Gastroesophageal sphincter (tissue), 4 donors: ENCODE measurements around the gene FAM83G. TPM values are rescaled to one million over a fixed set of nuclear protein-coding genes. Genes with fewer than 3 reads are reported as not detected.

Source experiments
- ATAC-seq: fragments of 150-250 bp; one replicate; pipeline ENCODE4 v1.9.1; 2016; ENCODE audit warnings: mild to moderate bottlenecking, moderate library complexity
- H3K27ac ChIP-seq, 4 donors: fragments of 200-600 bp; sonication (generic) in 3 of 4; 1 replicate in 3 of 4; 2 replicates in 1 of 4; pipeline ENCODE4 v1.5.1; 2016 to 2019
- H3K27me3 ChIP-seq: fragments of 200-600 bp; sonication (generic); one replicate; pipeline ENCODE4 v1.5.1; 2019
- H3K36me3 ChIP-seq, 2 donors: fragments of 200-600 bp; sonication (generic); one replicate each; pipeline ENCODE4 v1.5.1; 2019; ENCODE audit warnings: control low read depth in 1 of 2
- H3K4me1 ChIP-seq, 3 donors: fragments of 200-600 bp; sonication (generic); 1 replicate in 2 of 3; 2 replicates in 1 of 3; pipeline ENCODE4 v1.5.1; 2016 to 2019; ENCODE audit warnings: control low read depth in 2 of 3
- H3K4me3 ChIP-seq, 2 donors: fragments of 200-600 bp; sonication (generic); one replicate each; pipeline ENCODE4 v1.5.1; 2019; ENCODE audit warnings: mild to moderate bottlenecking in 1 of 2, moderate library complexity in 1 of 2
- H3K9me3 ChIP-seq, 3 donors: fragments of 200-600 bp; sonication (generic); one replicate each; pipeline ENCODE4 v1.5.1; 2017 to 2019; ENCODE audit warnings: control low read depth in 2 of 3
- EP300 ChIP-seq: sonication (generic); formaldehyde crosslinking; IDR thresholded peaks from one replicate; pipeline ENCODE4 v1.6.1; 2017; ENCODE audit warnings: antibody characterized with exemption, mild to moderate bottlenecking
- POLR2A ChIP-seq, 2 donors: fragments of 450-650 bp; IDR thresholded peaks; one replicate each; pipeline ENCODE4 v1.6.1; 2017; ENCODE audit warnings: antibody characterized with exemption in 2 of 2, mild to moderate bottlenecking in 2 of 2, moderate library complexity in 1 of 2
- POLR2AphosphoS5 ChIP-seq: sonication (generic); formaldehyde crosslinking; IDR thresholded peaks from one replicate; pipeline ENCODE4 v1.6.1; 2017; ENCODE audit warnings: antibody characterized with exemption
- WGBS, 2 donors: methylation state at CpG; one replicate each; pipeline ENCODE4 v1.1.5; 2018; ENCODE audit warnings: low coverage in 1 of 2; 5-methylcytosine and 5-hydroxymethylcytosine counted together
- total RNA-seq, 4 donors: library from RNA; depleted of rRNA; stranded (reverse); fragments of >200 nt; gene quantifications; one replicate each; pipeline ENCODE4 v1.1.0, GENCODE V29; 2016
- TF ChIP-seq, protein P1 (sequence below), 4 experiments: fragments of 200-600 bp in 2 of 4; fragments of 450-650 bp in 2 of 4; sonication (generic) in 1 of 4; IDR thresholded peaks; one replicate each; pipeline ENCODE4 v1.5.1; 2017 to 2019; ENCODE audit warnings: antibody characterized with exemption in 4 of 4, mild to moderate bottlenecking in 2 of 4, moderate library complexity in 2 of 4

Gene FAM83G
- total RNA-seq, 4 donors from 2014 or later = 6.7 to 17.9 (median 11.7) TPM

DNA sequence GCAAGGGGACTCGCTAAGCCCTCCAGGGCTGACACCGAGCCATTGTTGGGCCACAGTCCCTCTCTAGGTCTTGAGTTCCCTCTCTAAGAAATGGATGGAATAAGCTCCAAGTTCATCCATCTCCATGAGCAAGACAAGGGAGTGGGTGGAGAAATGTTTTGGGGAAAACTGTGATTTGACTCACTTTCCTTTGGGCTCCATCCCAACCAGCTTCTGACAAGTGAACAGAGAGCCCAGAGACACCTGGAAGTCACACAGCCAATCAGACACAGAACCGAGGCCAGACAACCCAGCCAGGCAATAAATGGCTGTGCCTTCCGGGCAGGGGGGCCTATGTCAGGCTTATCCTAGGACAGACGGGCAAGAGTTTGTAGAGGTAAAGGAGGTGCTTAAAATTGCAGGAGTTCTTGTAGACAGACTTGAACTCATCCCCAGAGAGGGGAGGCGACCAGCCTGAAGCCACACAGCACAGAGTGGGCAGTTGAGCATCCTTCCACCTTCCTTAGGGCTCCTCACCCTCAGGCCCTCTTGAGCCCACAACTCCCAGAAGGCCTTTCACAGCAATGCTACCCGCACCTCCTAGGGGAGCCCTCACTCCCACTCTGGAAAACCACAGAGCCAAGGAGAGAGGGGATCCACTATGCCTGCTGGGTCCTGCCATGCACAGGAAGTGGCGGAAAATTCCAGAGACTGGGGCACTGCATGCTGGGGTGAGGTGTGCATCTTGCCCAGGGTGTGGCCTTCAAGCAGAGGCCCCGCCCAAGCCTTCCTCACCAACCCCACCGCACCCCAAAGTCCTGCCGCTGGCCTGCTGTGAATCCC lies 9.5 kb upstream of the FAM83G start:
- TF ChIP-seq EP300 = no peak
- TF ChIP-seq POLR2AphosphoS5 = no peak
- no peak for TF ChIP-seq POLR2A (IDR thresholded peaks at IDR 0.05)
- TF ChIP-seq, protein P1, sequence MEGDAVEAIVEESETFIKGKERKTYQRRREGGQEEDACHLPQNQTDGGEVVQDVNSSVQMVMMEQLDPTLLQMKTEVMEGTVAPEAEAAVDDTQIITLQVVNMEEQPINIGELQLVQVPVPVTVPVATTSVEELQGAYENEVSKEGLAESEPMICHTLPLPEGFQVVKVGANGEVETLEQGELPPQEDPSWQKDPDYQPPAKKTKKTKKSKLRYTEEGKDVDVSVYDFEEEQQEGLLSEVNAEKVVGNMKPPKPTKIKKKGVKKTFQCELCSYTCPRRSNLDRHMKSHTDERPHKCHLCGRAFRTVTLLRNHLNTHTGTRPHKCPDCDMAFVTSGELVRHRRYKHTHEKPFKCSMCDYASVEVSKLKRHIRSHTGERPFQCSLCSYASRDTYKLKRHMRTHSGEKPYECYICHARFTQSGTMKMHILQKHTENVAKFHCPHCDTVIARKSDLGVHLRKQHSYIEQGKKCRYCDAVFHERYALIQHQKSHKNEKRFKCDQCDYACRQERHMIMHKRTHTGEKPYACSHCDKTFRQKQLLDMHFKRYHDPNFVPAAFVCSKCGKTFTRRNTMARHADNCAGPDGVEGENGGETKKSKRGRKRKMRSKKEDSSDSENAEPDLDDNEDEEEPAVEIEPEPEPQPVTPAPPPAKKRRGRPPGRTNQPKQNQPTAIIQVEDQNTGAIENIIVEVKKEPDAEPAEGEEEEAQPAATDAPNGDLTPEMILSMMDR (IDR thresholded peaks at IDR 0.05) = no peak
- no peak for ATAC-seq
- Histone ChIP-seq H3K4me3 (no peak overlapping the region), H3K36me3 (no peaks in the 10 kb centered on the region), H3K27ac (no peak overlapping the region), H3K4me1 (no peaks in the 10 kb centered on the region), H3K27me3 (peaks cover 10% of the 10 kb centered on the region), H3K9me3 (no peaks in the 10 kb centered on the region)
- WGBS, 2 donors = 100% methylated on average over 2 of the region's 11 CpGs

DNA sequence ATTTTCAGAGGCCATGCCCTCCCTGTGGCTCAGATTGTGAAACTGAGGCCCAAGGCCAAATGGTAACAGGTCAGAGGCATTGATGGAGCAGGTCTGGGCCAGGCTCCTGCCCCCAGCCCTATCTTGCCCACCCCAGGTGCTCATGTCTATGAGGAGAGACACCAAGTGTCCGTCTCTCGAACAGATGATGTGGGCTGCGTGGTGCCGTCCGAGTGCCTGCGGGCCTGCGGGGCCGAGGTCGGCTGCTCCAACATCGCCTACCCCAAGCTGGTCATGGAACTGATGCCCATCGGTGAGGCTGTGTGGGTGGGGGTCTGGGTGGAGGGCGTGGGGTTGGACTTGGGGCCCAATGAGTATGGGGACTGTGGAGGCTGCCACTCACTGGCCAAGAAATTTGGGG lies 8.7 kb upstream of the FAM83G start:
- ATAC-seq = no peak
- no peaks in the 10 kb centered on the region for H3K9me3 ChIP-seq
- H3K27ac ChIP-seq = no peak overlapping the region
- H3K4me1 ChIP-seq = no peaks in the 10 kb centered on the region
- H3K36me3 ChIP-seq = no peaks in the 10 kb centered on the region
- H3K4me3 ChIP-seq = no peak overlapping the region
- 94% methylated on average over 9 of the region's 12 CpGs; no CpG with 5 or more reads in 1 of the 2 donors for WGBS, 2 donors
- TF ChIP-seq, protein P1 (IDR thresholded peaks at IDR 0.05) = no peak
- TF ChIP-seq POLR2A (IDR thresholded peaks at IDR 0.05) (no peak), POLR2AphosphoS5 (no peak), EP300 (no peak)
- peaks cover 4% of the 10 kb centered on the region for H3K27me3 ChIP-seq

DNA sequence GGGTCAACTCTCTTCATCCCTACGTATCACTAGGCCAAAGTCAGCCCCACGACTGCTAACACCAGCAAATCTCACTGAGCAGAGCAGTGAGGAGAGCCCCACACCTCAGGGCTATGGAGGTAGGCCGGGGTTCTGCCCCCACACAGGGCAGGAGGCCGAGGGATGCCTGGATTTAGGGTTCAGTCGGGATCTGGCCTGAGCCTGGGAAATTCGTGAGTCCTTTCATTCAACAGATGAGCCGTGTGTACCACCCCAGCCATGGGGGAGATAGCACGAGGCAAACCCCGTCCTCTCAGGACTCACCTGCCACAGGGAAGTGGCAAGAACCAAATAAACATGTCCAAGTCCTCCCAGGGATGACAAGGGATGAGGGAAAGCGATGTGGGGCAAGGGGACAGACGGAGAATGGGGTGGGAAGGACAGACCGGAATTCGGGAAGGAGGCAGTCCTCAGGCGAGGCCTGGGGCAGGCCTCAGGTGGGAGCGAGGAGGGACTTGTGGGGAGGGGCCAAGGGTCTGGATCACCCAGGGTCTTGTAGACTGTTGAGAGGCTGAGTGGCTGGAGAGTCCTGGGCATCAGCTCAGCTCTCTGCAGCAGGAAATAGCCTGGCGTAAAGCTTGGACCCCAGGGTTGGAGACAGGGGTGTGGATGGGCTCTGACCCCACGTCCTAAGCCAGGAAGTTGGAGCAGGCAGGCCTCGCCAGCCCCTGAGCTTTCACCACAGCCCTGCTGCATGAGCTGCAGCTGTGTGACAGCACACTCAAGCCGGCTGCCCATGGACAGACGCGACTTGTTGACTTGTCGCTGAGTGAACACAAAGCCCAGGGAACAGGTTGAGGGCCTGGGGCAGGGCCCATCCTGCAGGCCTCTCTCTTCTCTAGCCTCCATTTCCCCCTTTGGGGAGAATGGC lies 7.9 kb upstream of the FAM83G start:
- no peak for ATAC-seq
- no peaks in the 10 kb centered on the region for H3K36me3 ChIP-seq
- H3K27me3 ChIP-seq = peaks cover 4% of the 10 kb centered on the region
- no peaks in the 10 kb centered on the region for H3K9me3 ChIP-seq
- H3K4me3 ChIP-seq = no peak overlapping the region
- WGBS, 2 donors = 90 to 98% methylated on average over 7 to 8 of the region's 22 CpGs
- TF ChIP-seq EP300 (no peak), POLR2AphosphoS5 (no peak), POLR2A (IDR thresholded peaks at IDR 0.05) (no peak)
- TF ChIP-seq, protein P1 (IDR thresholded peaks at IDR 0.05) = no peak
- H3K27ac ChIP-seq = no peak overlapping the region
- no peaks in the 10 kb centered on the region for H3K4me1 ChIP-seq

DNA sequence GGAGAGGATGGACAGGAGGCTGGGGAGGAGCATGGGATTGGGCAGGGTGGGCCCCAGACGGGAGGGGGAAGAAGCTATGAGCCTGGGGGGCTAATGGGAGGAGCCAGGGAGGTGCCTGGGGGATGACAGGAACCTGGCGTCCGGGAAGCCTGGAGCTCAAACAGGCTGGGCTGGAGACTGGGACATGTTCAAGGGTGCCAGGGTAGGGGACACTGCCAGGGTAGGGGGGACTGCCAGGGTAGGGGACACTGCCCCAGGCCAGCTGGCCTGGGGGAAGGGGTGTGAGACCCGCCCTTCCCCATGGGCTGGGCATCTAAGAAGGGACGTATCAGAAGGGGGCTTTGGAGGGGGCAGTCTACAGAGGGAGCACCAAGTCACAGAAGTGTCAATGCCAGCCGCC lies 7.0 kb upstream of the FAM83G start:
- Histone ChIP-seq H3K27me3 (peaks cover 4% of the 10 kb centered on the region), H3K9me3 (peaks cover 0 to 3% (median 0%) of the 10 kb centered on the region in 3 donors), H3K36me3 (no peaks in the 10 kb centered on the region), H3K4me1 (no peaks in the 10 kb centered on the region), H3K27ac (no peak overlapping the region), H3K4me3 (no peak overlapping the region)
- 88 to 100% methylated on average over 1 to 6 of the region's 6 CpGs for WGBS, 2 donors
- no peak for ATAC-seq
- TF ChIP-seq, protein P1 (IDR thresholded peaks at IDR 0.05) = no peak
- no peak for TF ChIP-seq POLR2AphosphoS5
- TF ChIP-seq POLR2A (IDR thresholded peaks at IDR 0.05) = no peak
- TF ChIP-seq EP300 = no peak
